HepG2 (cell line): ENCODE data around the gene FUOM. TPM values are rescaled to one million over a fixed set of nuclear protein-coding genes. Genes with fewer than 3 reads are reported as not detected.

Experiments used
- GFI1 ChIP-seq: sonication (generic); formaldehyde crosslinking; IDR thresholded peaks from 2 replicates; pipeline ENCODE4 v1.5.0; 2020; ENCODE audit warnings: missing genetic modification reagents, mild to moderate bottlenecking, borderline replicate concordance
- GMEB2 ChIP-seq: IDR thresholded peaks from 2 replicates; pipeline ENCODE4 v1.6.1; 2016; ENCODE audit warnings: missing biosample characterization, missing genetic modification reagents, low read depth
- SALL1 ChIP-seq: sonication (generic); formaldehyde crosslinking; IDR thresholded peaks from 2 replicates; pipeline ENCODE4 v1.8.0; 2022; ENCODE audit warnings: mild to moderate bottlenecking, missing genetic modification reagents
- SATB2 ChIP-seq: sonication (generic); formaldehyde crosslinking; IDR thresholded peaks from 2 replicates; pipeline ENCODE4 v1.5.0; 2020; ENCODE audit warnings: missing genetic modification reagents
- SMARCC2 ChIP-seq: fragments of 450-650 bp; IDR thresholded peaks from 2 replicates; pipeline ENCODE4 v1.6.1; 2017; ENCODE audit warnings: antibody characterized with exemption, mild to moderate bottlenecking
- THAP9 ChIP-seq: sonication (generic); formaldehyde crosslinking; IDR thresholded peaks from 2 replicates; pipeline ENCODE4; 2020; ENCODE audit warnings: missing genetic modification reagents, mild to moderate bottlenecking, borderline replicate concordance
- ZBTB39 ChIP-seq: sonication (generic); formaldehyde crosslinking; IDR thresholded peaks from 2 replicates; pipeline ENCODE4 v1.5.0; 2020; ENCODE audit warnings: missing genetic modification reagents
- ZMYM2 ChIP-seq: sonication (generic); formaldehyde crosslinking; IDR thresholded peaks from 2 replicates; pipeline ENCODE4 v1.8.0; 2022; ENCODE audit warnings: mild to moderate bottlenecking, missing genetic modification reagents
- ZNF576 ChIP-seq: sonication (generic); formaldehyde crosslinking; IDR thresholded peaks from 2 replicates; pipeline ENCODE4 v1.4.0; 2020; ENCODE audit warnings: mild to moderate bottlenecking, missing genetic modification reagents
- ZNF607 ChIP-seq: sonication (generic); formaldehyde crosslinking; IDR thresholded peaks from 2 replicates; pipeline ENCODE4 v1.5.1; 2020; ENCODE audit warnings: missing genetic modification reagents, mild to moderate bottlenecking, borderline replicate concordance
- ZSCAN30 ChIP-seq: sonication (generic); formaldehyde crosslinking; IDR thresholded peaks from 2 replicates; pipeline ENCODE4 v1.5.0; 2020; ENCODE audit warnings: mild to moderate bottlenecking, missing genetic modification reagents
- polyA plus RNA-seq, 8 experiments: library from polyadenylated mRNA; depleted of rRNA in 3 of 8; stranded (reverse) in 7 of 8; unstranded in 1 of 8; fragments of >200 nt; fragmentation: Illumina TruSeq in 4 of 8; extraction: Trizol in 4 of 8; gene quantifications; 2 replicates each; pipeline versions ENCODE4 v1.2.1 to v1.2.3, GENCODE V29; 2011 to 2016; ENCODE audit warnings: low read depth in 4 of 8, missing spikeins in 1 of 8, mixed read lengths in 1 of 8; ENCODE audit not compliant: insufficient read depth in 1 of 8
- total RNA-seq, 5 experiments: library from RNA; depleted of rRNA; stranded (reverse); fragments of >200 nt; fragmentation: Illumina TruSeq; extraction: Trizol; gene quantifications; 2 replicates each; pipeline ENCODE4 v1.2.3, GENCODE V29; 2016; ENCODE audit warnings: low read depth in 1 of 5
- TF ChIP-seq, protein P1 (sequence below): sonication (generic); formaldehyde crosslinking; IDR thresholded peaks from 2 replicates; pipeline ENCODE4 v1.4.0; 2020; ENCODE audit warnings: missing genetic modification reagents
- TF ChIP-seq, protein P2 (sequence below): sonication (generic); formaldehyde crosslinking; IDR thresholded peaks from 2 replicates; pipeline ENCODE4 v1.8.0; 2022; ENCODE audit warnings: mild to moderate bottlenecking, missing genetic modification reagents, moderate library complexity
- TF ChIP-seq, protein P3 (sequence below): IDR thresholded peaks from 2 replicates; pipeline ENCODE4 v1.6.1; 2012; ENCODE audit warnings: inconsistent platforms
- TF ChIP-seq, protein P4 (sequence below): IDR thresholded peaks from 2 replicates; pipeline ENCODE4 v1.6.1; 2016; ENCODE audit warnings: control low read depth

Gene FUOM
- total and polyA plus RNA-seq, 2 of the 13 experiments (the other 11 are each of a cell fraction or from before 2014, with no cell fraction given) = 27.5 to 60.4 TPM

DNA sequence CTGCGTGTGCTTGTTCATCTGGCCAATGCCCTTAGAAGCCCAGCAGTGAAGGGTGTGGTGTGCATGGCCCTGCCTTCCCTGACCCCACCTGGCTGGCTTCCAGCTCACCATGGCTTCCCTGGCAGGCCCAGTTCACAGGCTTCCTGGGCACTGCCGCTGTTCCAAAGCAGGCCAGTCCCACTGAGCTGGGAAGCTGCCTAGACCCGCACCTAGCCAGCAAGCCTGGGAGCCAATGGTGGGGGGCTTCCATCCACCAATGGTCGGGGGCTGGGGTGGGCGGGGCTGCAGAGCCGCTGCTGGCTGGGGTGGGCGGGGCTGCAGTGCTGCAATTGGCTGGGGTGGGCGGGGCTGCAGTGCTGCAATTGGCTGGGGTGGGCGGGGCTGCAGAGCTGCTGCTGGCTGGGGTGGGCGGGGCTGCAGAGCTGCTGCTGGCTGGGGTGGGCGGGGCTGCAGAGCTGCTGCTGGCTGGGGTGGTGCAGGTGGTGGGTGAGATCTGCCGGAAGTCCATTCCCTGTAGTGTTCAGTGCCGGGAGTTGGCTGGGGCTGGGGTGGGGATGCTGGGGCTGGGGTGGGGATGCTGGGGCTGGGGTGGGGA is 33.5 kb downstream of the FUOM start (continued):
- TF ChIP-seq, protein P1, sequence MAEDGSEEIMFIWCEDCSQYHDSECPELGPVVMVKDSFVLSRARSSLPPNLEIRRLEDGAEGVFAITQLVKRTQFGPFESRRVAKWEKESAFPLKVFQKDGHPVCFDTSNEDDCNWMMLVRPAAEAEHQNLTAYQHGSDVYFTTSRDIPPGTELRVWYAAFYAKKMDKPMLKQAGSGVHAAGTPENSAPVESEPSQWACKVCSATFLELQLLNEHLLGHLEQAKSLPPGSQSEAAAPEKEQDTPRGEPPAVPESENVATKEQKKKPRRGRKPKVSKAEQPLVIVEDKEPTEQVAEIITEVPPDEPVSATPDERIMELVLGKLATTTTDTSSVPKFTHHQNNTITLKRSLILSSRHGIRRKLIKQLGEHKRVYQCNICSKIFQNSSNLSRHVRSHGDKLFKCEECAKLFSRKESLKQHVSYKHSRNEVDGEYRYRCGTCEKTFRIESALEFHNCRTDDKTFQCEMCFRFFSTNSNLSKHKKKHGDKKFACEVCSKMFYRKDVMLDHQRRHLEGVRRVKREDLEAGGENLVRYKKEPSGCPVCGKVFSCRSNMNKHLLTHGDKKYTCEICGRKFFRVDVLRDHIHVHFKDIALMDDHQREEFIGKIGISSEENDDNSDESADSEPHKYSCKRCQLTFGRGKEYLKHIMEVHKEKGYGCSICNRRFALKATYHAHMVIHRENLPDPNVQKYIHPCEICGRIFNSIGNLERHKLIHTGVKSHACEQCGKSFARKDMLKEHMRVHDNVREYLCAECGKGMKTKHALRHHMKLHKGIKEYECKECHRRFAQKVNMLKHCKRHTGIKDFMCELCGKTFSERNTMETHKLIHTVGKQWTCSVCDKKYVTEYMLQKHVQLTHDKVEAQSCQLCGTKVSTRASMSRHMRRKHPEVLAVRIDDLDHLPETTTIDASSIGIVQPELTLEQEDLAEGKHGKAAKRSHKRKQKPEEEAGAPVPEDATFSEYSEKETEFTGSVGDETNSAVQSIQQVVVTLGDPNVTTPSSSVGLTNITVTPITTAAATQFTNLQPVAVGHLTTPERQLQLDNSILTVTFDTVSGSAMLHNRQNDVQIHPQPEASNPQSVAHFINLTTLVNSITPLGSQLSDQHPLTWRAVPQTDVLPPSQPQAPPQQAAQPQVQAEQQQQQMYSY (CRISPR knock-in tag) = peak; percentile 92
- no peak for TF ChIP-seq ZNF576
- TF ChIP-seq THAP9 (CRISPR knock-in tag) = no peak
- TF ChIP-seq SATB2 = no peak
- TF ChIP-seq GMEB2 (CRISPR knock-in tag) = no peak
- TF ChIP-seq ZNF607 (CRISPR knock-in tag) = no peak
- TF ChIP-seq SMARCC2 = no peak
- TF ChIP-seq, protein P2, sequence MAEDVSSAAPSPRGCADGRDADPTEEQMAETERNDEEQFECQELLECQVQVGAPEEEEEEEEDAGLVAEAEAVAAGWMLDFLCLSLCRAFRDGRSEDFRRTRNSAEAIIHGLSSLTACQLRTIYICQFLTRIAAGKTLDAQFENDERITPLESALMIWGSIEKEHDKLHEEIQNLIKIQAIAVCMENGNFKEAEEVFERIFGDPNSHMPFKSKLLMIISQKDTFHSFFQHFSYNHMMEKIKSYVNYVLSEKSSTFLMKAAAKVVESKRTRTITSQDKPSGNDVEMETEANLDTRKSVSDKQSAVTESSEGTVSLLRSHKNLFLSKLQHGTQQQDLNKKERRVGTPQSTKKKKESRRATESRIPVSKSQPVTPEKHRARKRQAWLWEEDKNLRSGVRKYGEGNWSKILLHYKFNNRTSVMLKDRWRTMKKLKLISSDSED (CRISPR knock-in tag) = no peak
- TF ChIP-seq, protein P3, sequence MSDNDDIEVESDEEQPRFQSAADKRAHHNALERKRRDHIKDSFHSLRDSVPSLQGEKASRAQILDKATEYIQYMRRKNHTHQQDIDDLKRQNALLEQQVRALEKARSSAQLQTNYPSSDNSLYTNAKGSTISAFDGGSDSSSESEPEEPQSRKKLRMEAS = 0 out of 2 replicates have a peak, but pooled peaks have one; percentile 25
- TF ChIP-seq ZBTB39 (CRISPR knock-in tag) = 0 out of 2 replicates have a peak, but pooled peaks have one; percentile 29
- TF ChIP-seq, protein P4, sequence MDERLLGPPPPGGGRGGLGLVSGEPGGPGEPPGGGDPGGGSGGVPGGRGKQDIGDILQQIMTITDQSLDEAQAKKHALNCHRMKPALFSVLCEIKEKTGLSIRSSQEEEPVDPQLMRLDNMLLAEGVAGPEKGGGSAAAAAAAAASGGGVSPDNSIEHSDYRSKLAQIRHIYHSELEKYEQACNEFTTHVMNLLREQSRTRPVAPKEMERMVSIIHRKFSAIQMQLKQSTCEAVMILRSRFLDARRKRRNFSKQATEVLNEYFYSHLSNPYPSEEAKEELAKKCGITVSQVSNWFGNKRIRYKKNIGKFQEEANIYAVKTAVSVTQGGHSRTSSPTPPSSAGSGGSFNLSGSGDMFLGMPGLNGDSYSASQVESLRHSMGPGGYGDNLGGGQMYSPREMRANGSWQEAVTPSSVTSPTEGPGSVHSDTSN = no peak
- no peak for TF ChIP-seq ZSCAN30
- no peak for TF ChIP-seq GFI1
- TF ChIP-seq ZMYM2 = no peak
- no peak for TF ChIP-seq SALL1 (CRISPR knock-in tag)
